ENCODE measurements around the gene HMGCL.
A peak's percentile ranks its signal among the peaks of the same experiment; 100 is the strongest.
"Not testable (repeated sequence)": the region's sequence is repeated elsewhere in the genome, so short reads cannot be mapped to it uniquely, and the experiment has no call there.

The HMGCL gene

GRCh38 chr1:23825076-23825761 is at the start of gene HMGCL:
Gene HMGCL (minus strand): TSS chr1:23825429. CDS start chr1:23825415, 14 bp downstream.
- peak; percentile 71 for DNase-seq (ENCODE audit: low read depth)

- DNase-seq (ENCODE audit: low read depth) = no peak
Measured at GRCh38 chr1:23872421-23872820, 47.2 kb upstream of the HMGCL start.

- no peak for DNase-seq (ENCODE audit: low read depth)
Measured at GRCh38 chr1:23869051-23869450, 43.8 kb upstream of the HMGCL start.

- DNase-seq (ENCODE audit: low read depth) = no peak
Measured at GRCh38 chr1:23868557-23869016, 43.4 kb upstream of the HMGCL start.

GRCh38 chr1:23867895-23868556 is 42.8 kb upstream of the HMGCL start, which contains the start of gene FUCA1:
Gene FUCA1 (minus strand): TSS chr1:23868290. CDS start chr1:23868286, 4 bp downstream.
- peak; percentile 56 for DNase-seq (ENCODE audit: low read depth)

GRCh38 chr1:23867542-23867894 is 42.3 kb upstream of the HMGCL start:
- no peak for DNase-seq (ENCODE audit: low read depth)

GRCh38 chr1:23865543-23865930 is 40.3 kb upstream of the HMGCL start:
- no peak for DNase-seq (ENCODE audit: low read depth)

- DNase-seq (ENCODE audit: low read depth) = no peak
Measured at GRCh38 chr1:23864801-23865542, 39.7 kb upstream of the HMGCL start.

GRCh38 chr1:23862640-23863039 is 37.4 kb upstream of the HMGCL start:
- DNase-seq (ENCODE audit: low read depth) = no peak

GRCh38 chr1:23854568-23854967 is 29.3 kb upstream of the HMGCL start:
- DNase-seq (ENCODE audit: low read depth) = no peak

- DNase-seq (ENCODE audit: low read depth) = not testable (repeated sequence)
Measured at GRCh38 chr1:23853124-23853523, 27.9 kb upstream of the HMGCL start.

- DNase-seq (ENCODE audit: low read depth) = not testable (repeated sequence)
Measured at GRCh38 chr1:23851406-23851805, 26.2 kb upstream of the HMGCL start.

- no peak for DNase-seq (ENCODE audit: low read depth)
Measured at GRCh38 chr1:23848673-23849616, 23.7 kb upstream of the HMGCL start.

GRCh38 chr1:23847482-23848095 is 22.4 kb upstream of the HMGCL start:
- DNase-seq (ENCODE audit: low read depth) = not testable (repeated sequence)

- DNase-seq (ENCODE audit: low read depth) = no peak
Measured at GRCh38 chr1:23845163-23845562, 19.9 kb upstream of the HMGCL start.

- DNase-seq (ENCODE audit: low read depth) = no peak
Measured at GRCh38 chr1:23843644-23844043, 18.4 kb upstream of the HMGCL start.

GRCh38 chr1:23838401-23838866 is 13.2 kb upstream of the HMGCL start:
- DNase-seq (ENCODE audit: low read depth) = peak; percentile 8

GRCh38 chr1:23837908-23838307 is 12.7 kb upstream of the HMGCL start:
- no peak for DNase-seq (ENCODE audit: low read depth)

- DNase-seq (ENCODE audit: low read depth) = no peak
Measured at GRCh38 chr1:23836037-23836436, 10.8 kb upstream of the HMGCL start.

GRCh38 chr1:23834156-23834555 is 8.9 kb upstream of the HMGCL start:
- not testable (repeated sequence) for DNase-seq (ENCODE audit: low read depth)

GRCh38 chr1:23827717-23828116 is 2.5 kb upstream of the HMGCL start:
- no peak for DNase-seq (ENCODE audit: low read depth)
